Keratinocyte (primary cell): ENCODE measurements around the gene ZNF808.

ENCODE experiments used
- CTCF ChIP-seq, 3 experiments: IDR thresholded peaks in 1 of 3; conservative IDR thresholded peaks in 1 of 3; optimal IDR thresholded peaks in 1 of 3; 2 replicates in 2 of 3; 3 replicates in 1 of 3; pipeline versions ENCODE3 to v1.5.1; 2011; ENCODE audit warnings: low read length in 3 of 3, mild to moderate bottlenecking in 3 of 3, moderate library complexity in 2 of 3, control low read depth in 1 of 3, inconsistent platforms in 1 of 3; ENCODE audit not compliant: insufficient read depth in 2 of 3; ENCODE audit errors: extremely low read depth in 1 of 3
- EZH2 ChIP-seq: IDR thresholded peaks from one replicate; pipeline ENCODE4 v1.6.1; 2012; ENCODE audit warnings: inconsistent platforms, mild to moderate bottlenecking, low read length, moderate library complexity

GRCh38 chr19:52516191-52516590 lies 11.3 kb upstream of the ZNF808 start:
- TF ChIP-seq CTCF (optimal IDR thresholded peaks at IDR 0.05 in 1 of 3, IDR thresholded peaks at IDR 0.05 in 1 of 3, conservative IDR thresholded peaks at IDR 0.05 in 1 of 3; ENCODE audit: extremely low read depth in 1 of 3, insufficient read depth in 2 of 3, low read length in 3 of 3): no peak
- no peak for TF ChIP-seq EZH2
